Thoracic aorta (tissue), 2 donors: Measurements from ENCODE around the gene CEP68. TPM values are rescaled to one million over a fixed set of nuclear protein-coding genes. Genes with fewer than 3 reads are reported as not detected.
A peak's percentile ranks its signal among the peaks of the same experiment; 100 is the strongest.

Source experiments
- ATAC-seq: fragments of 150-250 bp; one replicate; pipeline ENCODE4 v1.8.0; 2017; ENCODE audit warnings: low read depth; ENCODE audit not compliant: insufficient number of reproducible peaks, low FRiP score
- DNase-seq: peaks from one replicate; pipeline ENCODE4 v3.0.0-alpha.2; 2020; ENCODE audit warnings: low spot score
- H3K27ac ChIP-seq, 2 donors: fragments of 200-600 bp; sonication (generic); 1 replicate in 1 of 2; 2 replicates in 1 of 2; pipeline ENCODE4 v1.5.1; 2016; ENCODE audit warnings: mild to moderate bottlenecking in 2 of 2, moderate library complexity in 2 of 2
- H3K27me3 ChIP-seq: fragments of 200-600 bp; sonication (generic); replicated peaks from 2 replicates; pipeline ENCODE4 v1.6.0; 2016; ENCODE audit warnings: mild to moderate bottlenecking; ENCODE audit not compliant: insufficient read depth
- H3K36me3 ChIP-seq: fragments of 200-600 bp; sonication (generic); one replicate; pipeline ENCODE4 v1.5.1; 2016
- H3K4me1 ChIP-seq, 2 donors: fragments of 200-600 bp; sonication (generic); 1 replicate in 1 of 2; 2 replicates in 1 of 2; pipeline versions ENCODE4 v1.5.1 to v1.6.0; 2016; ENCODE audit warnings: low read depth in 2 of 2, mild to moderate bottlenecking in 1 of 2; ENCODE audit not compliant: control insufficient read depth in 1 of 2
- H3K4me3 ChIP-seq: fragments of 200-600 bp; sonication (generic); 2 replicates; pipeline ENCODE4 v1.5.1; 2016; ENCODE audit warnings: mild to moderate bottlenecking
- H3K9me3 ChIP-seq: fragments of 200-600 bp; sonication (generic); 2 replicates; pipeline ENCODE4 v1.5.1; 2016
- total RNA-seq, 2 donors: library from RNA; depleted of rRNA; stranded (reverse); fragments of >200 nt; gene quantifications; one replicate each; pipeline versions ENCODE4 v1.1.0 to v1.2.3, GENCODE V29; 2016
- TF ChIP-seq, protein P1 (sequence below): fragments of 200-600 bp; sonication (generic); IDR thresholded peaks from one replicate; pipeline ENCODE4 v1.5.1; 2019; ENCODE audit warnings: antibody characterized with exemption

Gene CEP68
- total RNA-seq, 2 donors from 2014 or later = 28.8 to 31.3 TPM

- Histone ChIP-seq H3K4me1 (peaks cover 23 to 36% of the 10 kb centered on the region in 2 donors), H3K36me3 (peaks cover 17% of the 10 kb centered on the region), H3K9me3 (no peaks in the 10 kb centered on the region), H3K27ac (peak overlapping the region; percentile 12 to 63), H3K27me3 (no peaks in the 10 kb centered on the region), H3K4me3 (peak overlapping the region; percentile 9)
- TF ChIP-seq, protein P1, sequence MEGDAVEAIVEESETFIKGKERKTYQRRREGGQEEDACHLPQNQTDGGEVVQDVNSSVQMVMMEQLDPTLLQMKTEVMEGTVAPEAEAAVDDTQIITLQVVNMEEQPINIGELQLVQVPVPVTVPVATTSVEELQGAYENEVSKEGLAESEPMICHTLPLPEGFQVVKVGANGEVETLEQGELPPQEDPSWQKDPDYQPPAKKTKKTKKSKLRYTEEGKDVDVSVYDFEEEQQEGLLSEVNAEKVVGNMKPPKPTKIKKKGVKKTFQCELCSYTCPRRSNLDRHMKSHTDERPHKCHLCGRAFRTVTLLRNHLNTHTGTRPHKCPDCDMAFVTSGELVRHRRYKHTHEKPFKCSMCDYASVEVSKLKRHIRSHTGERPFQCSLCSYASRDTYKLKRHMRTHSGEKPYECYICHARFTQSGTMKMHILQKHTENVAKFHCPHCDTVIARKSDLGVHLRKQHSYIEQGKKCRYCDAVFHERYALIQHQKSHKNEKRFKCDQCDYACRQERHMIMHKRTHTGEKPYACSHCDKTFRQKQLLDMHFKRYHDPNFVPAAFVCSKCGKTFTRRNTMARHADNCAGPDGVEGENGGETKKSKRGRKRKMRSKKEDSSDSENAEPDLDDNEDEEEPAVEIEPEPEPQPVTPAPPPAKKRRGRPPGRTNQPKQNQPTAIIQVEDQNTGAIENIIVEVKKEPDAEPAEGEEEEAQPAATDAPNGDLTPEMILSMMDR = no peak
- no peak for DNase-seq
- ATAC-seq = no peak
Observed at GRCh38 chr2:65103013-65103715, 46.9 kb downstream of the CEP68 start.

DNA sequence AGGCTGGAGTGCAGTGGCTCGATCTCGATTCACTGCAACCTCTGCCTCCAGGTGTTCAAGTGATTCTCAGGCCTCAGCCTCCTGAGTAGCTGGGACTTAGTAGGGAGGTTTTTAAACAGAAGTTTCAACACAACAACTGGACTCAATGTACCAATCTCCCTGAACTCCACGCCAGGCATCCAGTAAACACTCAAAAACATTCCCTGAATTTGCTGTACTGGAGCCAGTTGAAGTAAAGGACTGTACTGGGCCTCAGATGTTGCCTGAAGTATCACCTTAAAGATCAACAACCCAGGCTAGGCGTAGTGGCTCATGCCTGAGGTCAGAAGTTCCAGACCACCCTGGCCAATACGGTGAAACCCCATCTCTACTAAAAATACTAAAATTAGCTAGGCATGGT lies 51.3 kb downstream of the CEP68 start:
- no peak for ATAC-seq
- H3K27ac ChIP-seq = no peak overlapping the region

DNA sequence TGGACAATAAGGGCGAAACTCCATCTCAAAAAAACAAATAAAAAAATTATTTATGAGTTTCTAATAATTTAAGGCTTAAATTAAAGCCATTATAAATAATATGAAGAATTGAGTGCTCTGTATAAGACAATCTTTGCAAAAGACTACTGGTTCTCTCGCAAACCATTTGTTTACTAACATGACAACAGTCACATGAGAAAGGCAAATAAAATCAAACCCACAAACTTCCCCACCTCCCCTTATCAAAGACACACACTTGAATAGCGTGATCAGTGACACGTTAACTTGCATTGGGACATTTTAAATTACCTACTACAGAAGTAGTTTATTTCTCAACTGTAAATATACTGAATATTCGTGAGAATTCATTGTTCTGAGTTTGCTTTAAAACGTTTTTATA lies 52.6 kb downstream of the CEP68 start:
- H3K27ac ChIP-seq = no peak overlapping the region
- peaks cover 4% of the 10 kb centered on the region for H3K36me3 ChIP-seq
- peaks cover 22 to 24% of the 10 kb centered on the region in 2 donors for H3K4me1 ChIP-seq
- no peaks in the 10 kb centered on the region for H3K9me3 ChIP-seq
- DNase-seq (no peak), ATAC-seq (no peak)
- TF ChIP-seq, protein P1 = no peak
- no peak overlapping the region for H3K4me3 ChIP-seq
- H3K27me3 ChIP-seq = no peaks in the 10 kb centered on the region

More for the DNA sequence above, 51.3 kb downstream of the CEP68 start:
- H3K27me3 ChIP-seq = no peaks in the 10 kb centered on the region
- peaks cover 6% of the 10 kb centered on the region for H3K36me3 ChIP-seq
- DNase-seq = no peak
- H3K9me3 ChIP-seq = no peaks in the 10 kb centered on the region
- peaks cover 21 to 28% of the 10 kb centered on the region in 2 donors for H3K4me1 ChIP-seq
- no peak overlapping the region for H3K4me3 ChIP-seq
- TF ChIP-seq, protein P1 = no peak

- no peak for ATAC-seq
- peaks cover 22 to 27% of the 10 kb centered on the region in 2 donors for H3K4me1 ChIP-seq
- TF ChIP-seq, protein P1 = no peak
Observed at GRCh38 chr2:65112633-65113032, 56.4 kb downstream of the CEP68 start.

GRCh38 chr2:65113229-65113628 lies 57.0 kb downstream of the CEP68 start:
- H3K4me3 ChIP-seq = no peak overlapping the region
- DNase-seq = no peak
- H3K9me3 ChIP-seq = no peaks in the 10 kb centered on the region
- no peaks in the 10 kb centered on the region for H3K27me3 ChIP-seq
- TF ChIP-seq, protein P1 = no peak
- no peaks in the 10 kb centered on the region for H3K36me3 ChIP-seq
- no peak overlapping the region for H3K27ac ChIP-seq
- no peak for ATAC-seq
- H3K4me1 ChIP-seq = peaks cover 24 to 26% of the 10 kb centered on the region in 2 donors

More at GRCh38 chr2:65112633-65113032, 56.4 kb downstream of the CEP68 start:
- Histone ChIP-seq H3K9me3 (no peaks in the 10 kb centered on the region), H3K36me3 (no peaks in the 10 kb centered on the region), H3K27ac (no peak overlapping the region), H3K27me3 (no peaks in the 10 kb centered on the region), H3K4me3 (no peak overlapping the region)
- no peak for DNase-seq
